ENCODE measurements around the gene CHST5. TPM values are rescaled to one million over a fixed set of nuclear protein-coding genes. Genes with fewer than 3 reads are reported as not detected.

Gene CHST5
- total and polyA plus RNA-seq, 2 of the 8 experiments (the other 6 are each of a cell fraction or from before 2014, with no cell fraction given), result 0.13 to 0.23 TPM

DNA sequence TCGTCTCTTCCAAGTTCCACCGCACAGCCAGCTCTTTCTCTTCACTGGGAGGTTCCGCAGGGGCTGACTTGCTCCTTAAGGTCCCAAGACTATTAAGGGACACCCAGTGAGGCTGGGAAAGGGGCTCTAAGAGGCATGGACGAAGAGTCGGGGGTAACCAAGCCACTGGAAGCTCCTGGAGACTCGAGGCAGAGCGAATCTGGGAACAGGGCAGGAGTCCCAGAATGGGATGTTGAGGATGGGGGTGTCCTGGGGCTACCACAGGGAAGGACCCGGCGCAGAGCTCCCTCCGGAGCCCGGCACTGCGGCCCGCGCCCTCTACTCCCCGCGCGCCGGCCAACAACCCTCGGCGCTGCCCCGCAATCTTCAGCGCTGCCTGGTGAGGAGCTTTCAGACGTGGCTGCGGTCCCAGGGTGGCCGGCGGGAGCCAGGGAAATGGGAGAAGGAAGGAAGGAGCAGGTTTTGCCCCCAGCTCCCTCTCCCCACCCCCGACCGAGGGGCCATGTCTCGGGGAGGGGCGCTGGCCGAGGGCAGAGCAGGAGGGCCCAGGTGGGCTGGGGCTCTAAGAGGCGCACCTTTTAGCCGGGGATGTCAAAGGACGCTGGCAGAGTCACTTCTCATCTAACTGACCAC, 581 bp downstream of the CHST5 start:
- Histone ChIP-seq H3K4me1 (replicated peaks in 1 of 4; ENCODE audit: control insufficient read depth in 3 of 4, insufficient read depth in 4 of 4, low read length in 3 of 4) (peaks cover 0 to 6% (median 0%) of the 10 kb centered on the region in 4 experiments; a peak in 1 of 7 replicates), H2BK5ac (ENCODE audit: low read depth, low read length) (0 out of 2 replicates have a peak overlapping the region, but pooled peaks have one; percentile 55), H2BK15ac (ENCODE audit: low read length) (peak overlapping the region; percentile 84; the same call in 1 of the 2 replicates), H3K79me2 (ENCODE audit: control insufficient read depth in 1 of 2, insufficient read depth in 2 of 2, low read length in 2 of 2) (no peaks in the 10 kb centered on the region), H3K4me2 (ENCODE audit: insufficient read depth in 1 of 2, low read depth in 2 of 2, low read length in 2 of 2) (no peak overlapping the region), H3K4me3 (ENCODE audit: extremely low read depth in 1 of 4, insufficient read depth in 2 of 4, low read depth in 3 of 4, low read length in 4 of 4) (no peak overlapping the region), H4K20me1 (replicated peaks in 1 of 2; ENCODE audit: control insufficient read depth in 1 of 2, insufficient read depth in 2 of 2, low read length in 2 of 2) (no peaks in the 10 kb centered on the region), H3K4ac (replicated peaks; ENCODE audit: insufficient read length, low read depth, low read length) (no peak overlapping the region), H3K36me3 (ENCODE audit: control insufficient read depth in 2 of 4, insufficient read depth in 4 of 4, low read length in 3 of 4) (no peaks in the 10 kb centered on the region; a peak in 1 of 8 replicates), H2BK120ac (replicated peaks; ENCODE audit: low read depth, low read length) (no peak overlapping the region), H3K9ac (replicated peaks in 1 of 4; ENCODE audit: extremely low read depth in 1 of 4, low read depth in 3 of 4, low read length in 3 of 4) (no peak overlapping the region), H3K27me3 (replicated peaks in 1 of 4; ENCODE audit: control insufficient read depth in 3 of 4, extremely low read depth in 1 of 4, insufficient read depth in 3 of 4, low read length in 3 of 4) (no peaks in the 10 kb centered on the region), H3K14ac (ENCODE audit: insufficient read length) (no peak overlapping the region), H3K9me3 (ENCODE audit: insufficient read depth in 2 of 2, low read depth in 1 of 2, low read length in 1 of 2) (no peaks in the 10 kb centered on the region), H2AFZ (ENCODE audit: low read length) (0 out of 2 replicates have a peak overlapping the region, but pooled peaks have one; percentile 9), H3K18ac (ENCODE audit: extremely low read depth, low read length) (peak overlapping the region; percentile 35; the same call in 1 of the 2 replicates), H2BK20ac (ENCODE audit: low read length) (no peak overlapping the region), H2AK5ac (ENCODE audit: low read depth, low read length) (no peak overlapping the region), H2BK12ac (ENCODE audit: low read depth, low read length) (no peak overlapping the region), H3K27ac (ENCODE audit: low read depth, low read length) (no peak overlapping the region), H4K91ac (replicated peaks; ENCODE audit: insufficient read length, low read length) (no peak overlapping the region), H3K23ac (ENCODE audit: insufficient read length) (no peak overlapping the region), H4K8ac (ENCODE audit: extremely low read depth, insufficient read depth, low read length) (peak overlapping the region; percentile 82; the same call in 1 of the 2 replicates), H3K23me2 (ENCODE audit: low read depth, low read length) (no peaks in the 10 kb centered on the region), H4K5ac (ENCODE audit: insufficient read length, low read depth, low read length) (no peak overlapping the region), H3K79me1 (ENCODE audit: low read depth, low read length) (no peaks in the 10 kb centered on the region), H3K56ac (replicated peaks; ENCODE audit: insufficient read length, low read depth, low read length) (no peak overlapping the region)
- 81% methylated on average over 31 of the region's 34 CpGs; no CpG with 5 or more reads in 1 of the 2 experiments for WGBS, 2 experiments (ENCODE audit: extremely low coverage in 1 of 2, insufficient coverage in 1 of 2, insufficient read length in 1 of 2, insufficient replicate concordance in 2 of 2, low coverage in 1 of 2, low lambda C conversion rate in 2 of 2, missing lambda C conversion rate in 1 of 2)
- no peak for TF ChIP-seq ZNF274 (IDR thresholded peaks at IDR 0.05; ENCODE audit: borderline replicate concordance, extremely low read depth, low read length)
- TF ChIP-seq RNF2 (IDR thresholded peaks at IDR 0.05; ENCODE audit: borderline replicate concordance, low read depth, low read length, missing control alignments, poor library complexity, severe bottlenecking), result no peak
- no peak for TF ChIP-seq SAP30 (IDR thresholded peaks at IDR 0.05; ENCODE audit: insufficient read depth, insufficient replicate concordance, low read length)
- TF ChIP-seq ATF2 (IDR thresholded peaks at IDR 0.05; ENCODE audit: low read length), result no peak
- no peak for TF ChIP-seq SUZ12 (IDR thresholded peaks at IDR 0.05; ENCODE audit: low read length)
- TF ChIP-seq RXRA (IDR thresholded peaks at IDR 0.05; ENCODE audit: insufficient read depth, low read depth, low read length), result no peak
- no peak for TF ChIP-seq EZH2 (IDR thresholded peaks at IDR 0.05; ENCODE audit: low read depth, low read length, severe bottlenecking)
- no peak for TF ChIP-seq TBP (IDR thresholded peaks at IDR 0.05; ENCODE audit: low read depth, low read length)
- no peak for FAIRE-seq
- DNase-seq (ENCODE audit: low read depth in 1 of 2, low spot score in 2 of 2), result no peak
- ChIA-PET CTCF (ENCODE audit: partially characterized antibody) (interaction anchor here (0.9 to 9.3 kb wide), 14 partner anchors 9 to 127 kb away, joined by 3 to 203 read pairs (median 5); partner anchors contain the start of gene TMEM170A), POLR2A (ENCODE audit: partially characterized antibody) (interaction anchor here (0.8 to 2.4 kb wide), 11 partner anchors 9 to 103 kb away, joined by 3 to 17 read pairs (median 4); partner anchors contain the start of gene CHST6)

Data from H1 (cell line).